GM23248 (cell line): ENCODE results near the gene ABHD1. TPM values are rescaled to one million over a fixed set of nuclear protein-coding genes. Genes with fewer than 3 reads are reported as not detected.
A peak's percentile ranks its signal among the peaks of the same experiment; 100 is the strongest.

Source experiments
- DNase-seq: peaks from one replicate; pipeline ENCODE4 v3.0.0-alpha.2; 2015
- H2AFZ ChIP-seq: fragments of 200-600 bp; sonication (generic); 2 replicates; pipeline ENCODE4 v1.6.1; 2016; ENCODE audit warnings: antibody characterized with exemption
- H3F3A ChIP-seq: fragments of 200-600 bp; sonication (generic); 2 replicates; pipeline ENCODE4 v1.6.1; 2016; ENCODE audit warnings: mild to moderate bottlenecking, antibody characterized with exemption, mixed run types; ENCODE audit not compliant: insufficient read depth
- H3K27ac ChIP-seq: fragments of 200-600 bp; sonication (generic); 2 replicates; pipeline ENCODE4 v1.5.1; 2016; ENCODE audit warnings: mild to moderate bottlenecking
- H3K27me3 ChIP-seq: fragments of 200-600 bp; sonication (generic); replicated peaks from 2 replicates; pipeline ENCODE4 v1.6.1; 2016; ENCODE audit warnings: mild to moderate bottlenecking; ENCODE audit not compliant: insufficient read depth
- H3K36me3 ChIP-seq: fragments of 200-600 bp; sonication (generic); 2 replicates; pipeline ENCODE4 v1.6.1; 2016; ENCODE audit warnings: low read depth, mild to moderate bottlenecking
- H3K4me1 ChIP-seq: fragments of 200-600 bp; sonication (generic); 2 replicates; pipeline ENCODE4 v1.6.1; 2016; ENCODE audit warnings: mild to moderate bottlenecking; ENCODE audit not compliant: insufficient read depth
- H3K4me2 ChIP-seq: fragments of 200-600 bp; sonication (generic); one replicate; pipeline ENCODE4 v1.6.1; 2016; ENCODE audit warnings: mild to moderate bottlenecking; ENCODE audit not compliant: unreplicated experiment
- H3K4me3 ChIP-seq: fragments of 200-600 bp; sonication (generic); 2 replicates; pipeline ENCODE4 v1.5.1; 2016; ENCODE audit warnings: mild to moderate bottlenecking
- H3K79me2 ChIP-seq: fragments of 200-600 bp; sonication (generic); 2 replicates; pipeline ENCODE4 v1.6.1; 2016; ENCODE audit warnings: mild to moderate bottlenecking; ENCODE audit not compliant: insufficient read depth
- H3K9ac ChIP-seq: fragments of 200-600 bp; sonication (generic); 2 replicates; pipeline ENCODE4 v1.6.1; 2016; ENCODE audit warnings: mild to moderate bottlenecking
- H3K9me2 ChIP-seq: fragments of 200-600 bp; sonication (generic); 2 replicates; pipeline ENCODE4 v1.6.1; 2016; ENCODE audit warnings: mixed run types, mild to moderate bottlenecking, moderate library complexity; ENCODE audit not compliant: insufficient read depth
- H3K9me3 ChIP-seq: fragments of 200-600 bp; sonication (generic); one replicate; pipeline ENCODE4 v1.6.1; 2017; ENCODE audit warnings: low read depth
- H4K20me1 ChIP-seq: fragments of 200-600 bp; sonication (generic); 2 replicates; pipeline ENCODE4 v1.6.0; 2016; ENCODE audit not compliant: insufficient read depth
- EZH2 ChIP-seq: fragments of 200-600 bp; sonication (generic); IDR thresholded peaks from 2 replicates; pipeline ENCODE4 v1.6.1; 2018; ENCODE audit warnings: antibody characterized with exemption, mild to moderate bottlenecking; ENCODE audit not compliant: insufficient read depth, poor library complexity, severe bottlenecking
- EZH2phosphoT487 ChIP-seq: fragments of 200-600 bp; sonication (generic); IDR thresholded peaks from 2 replicates; pipeline ENCODE4 v1.6.1; 2018; ENCODE audit warnings: antibody characterized with exemption, moderate library complexity, mild to moderate bottlenecking, low read depth; ENCODE audit not compliant: insufficient read depth
- WGBS, 2 experiments: methylation state at CpG; one replicate each; pipeline ENCODE4 v1.1.6; 2015 to 2017; ENCODE audit warnings: low lambda C conversion rate in 2 of 2, low coverage in 1 of 2; ENCODE audit errors: missing lambda C conversion rate in 2 of 2; 5-methylcytosine and 5-hydroxymethylcytosine counted together
- in situ Hi-C: fragments of 300-500 bp; cut with MboI; formaldehyde crosslinking; loops from 2 replicates; pipeline ENCODE4 v1.15.0; 2020
- polyA plus RNA-seq: library from polyadenylated mRNA; unstranded; fragments of >200 nt; fragmentation: Nextera tagmentation; extraction: Ambion mirVana; gene quantifications from 2 replicates; pipeline ENCODE4 v1.2.1, GENCODE V29; 2016
- total RNA-seq: library from RNA; depleted of rRNA; stranded (reverse); fragments of >200 nt; shearing (Covaris generic); gene quantifications from 2 replicates; pipeline ENCODE4 v1.2.3, GENCODE V29; 2014

ABHD1 gene
- total and polyA plus RNA-seq, 2 experiments from 2014 or later = not detected

GRCh38 chr2:27162151-27163121 lies 38.8 kb downstream of the ABHD1 start:
- no peak overlapping the region for H3K27ac ChIP-seq
- H3K36me3 ChIP-seq = no peaks in the 10 kb centered on the region
- no peak overlapping the region for H3K4me2 ChIP-seq
- TF ChIP-seq EZH2 (no peak), EZH2phosphoT487 (no peak)
- H3K27me3 ChIP-seq = 0 out of 2 replicates have a peak, but pooled peaks cover 3% of the 10 kb centered on the region
- H3K4me1 ChIP-seq = no peaks in the 10 kb centered on the region
- no peaks in the 10 kb centered on the region for H4K20me1 ChIP-seq
- H3K9me3 ChIP-seq = no peaks in the 10 kb centered on the region
- H3K4me3 ChIP-seq = no peak overlapping the region
- WGBS, 2 experiments = 69 to 71% methylated on average over 15 of the region's 15 CpGs
- DNase-seq = peak; percentile 37
- H2AFZ ChIP-seq = peak overlapping the region; percentile 39; the same call in 1 of the 2 replicates
- H3K9me2 ChIP-seq = no peaks in the 10 kb centered on the region
- no peaks in the 10 kb centered on the region for H3K79me2 ChIP-seq
- no peak overlapping the region for H3K9ac ChIP-seq
- in situ Hi-C loops = no loop called here
- H3F3A ChIP-seq = no peaks in the 10 kb centered on the region

- no peak overlapping the region for H3K4me2 ChIP-seq
- in situ Hi-C loops = no loop called here
- peaks cover 3% of the 10 kb centered on the region; the same call in 1 of the 2 replicates for H3K27me3 ChIP-seq
- H3K4me3 ChIP-seq = no peak overlapping the region
- no peaks in the 10 kb centered on the region for H3K9me2 ChIP-seq
- no peaks in the 10 kb centered on the region for H3K9me3 ChIP-seq
- TF ChIP-seq EZH2phosphoT487 (no peak), EZH2 (no peak)
- H3K9ac ChIP-seq = no peak overlapping the region
- no peaks in the 10 kb centered on the region for H3K79me2 ChIP-seq
- H3K27ac ChIP-seq = no peak overlapping the region
- 65 to 71% methylated on average over 8 of the region's 8 CpGs for WGBS, 2 experiments
- H4K20me1 ChIP-seq = no peaks in the 10 kb centered on the region
- H2AFZ ChIP-seq = no peak overlapping the region
- no peaks in the 10 kb centered on the region for H3K4me1 ChIP-seq
- no peak for DNase-seq
- no peaks in the 10 kb centered on the region for H3K36me3 ChIP-seq
- no peaks in the 10 kb centered on the region for H3F3A ChIP-seq
Observed at GRCh38 chr2:27164960-27165763, 41.5 kb downstream of the ABHD1 start.

- WGBS, 2 experiments = 77 to 89% methylated on average over 6 of the region's 6 CpGs
- no peak overlapping the region for H3K4me2 ChIP-seq
Observed at GRCh38 chr2:27170581-27171337, 47.1 kb downstream of the ABHD1 start.

More at GRCh38 chr2:27170581-27171337, 47.1 kb downstream of the ABHD1 start:
- no peaks in the 10 kb centered on the region for H3F3A ChIP-seq
- no peaks in the 10 kb centered on the region for H3K9me3 ChIP-seq
- DNase-seq = no peak
- H3K9ac ChIP-seq = no peak overlapping the region
- H3K27ac ChIP-seq = no peak overlapping the region
- no peaks in the 10 kb centered on the region for H3K9me2 ChIP-seq
- no peaks in the 10 kb centered on the region for H3K79me2 ChIP-seq
- H3K4me3 ChIP-seq = no peak overlapping the region
- TF ChIP-seq EZH2 = no peak
- TF ChIP-seq EZH2phosphoT487 = no peak
- H3K4me1 ChIP-seq = no peaks in the 10 kb centered on the region
- no peak overlapping the region for H2AFZ ChIP-seq
- no peaks in the 10 kb centered on the region for H4K20me1 ChIP-seq
- in situ Hi-C loops = no loop called here
- peaks cover 48% of the 10 kb centered on the region for H3K27me3 ChIP-seq
- H3K36me3 ChIP-seq = no peaks in the 10 kb centered on the region
